ENCODE data around the gene MCF2L.

GRCh38 chr13:113008851-113009250 lies 39.8 kb downstream of the MCF2L start:
- TF ChIP-seq POLR2A (IDR thresholded peaks at IDR 0.05; ENCODE audit: low read length) (no peak), CEBPB (IDR thresholded peaks at IDR 0.05) (no peak), RAD21 (conservative IDR thresholded peaks at IDR 0.05 in 1 of 2, IDR thresholded peaks at IDR 0.05 in 1 of 2) (no peak), MAZ (IDR thresholded peaks at IDR 0.05; ENCODE audit: borderline replicate concordance, low read depth, low read length) (no peak), MYC (IDR thresholded peaks at IDR 0.05; ENCODE audit: borderline replicate concordance, low read length) (no peak), JUNB (IDR thresholded peaks at IDR 0.05) (no peak), SMC3 (IDR thresholded peaks at IDR 0.05) (no peak)

All from A549 (cell line).